ENCODE results near the gene HKDC1. TPM values are rescaled to one million over a fixed set of nuclear protein-coding genes. Genes with fewer than 3 reads are reported as not detected.

HKDC1 gene
- total RNA-seq, 4 donors from 2014 or later: 0.06 to 1.5 (median 0.17) TPM; not detected in 1

DNA sequence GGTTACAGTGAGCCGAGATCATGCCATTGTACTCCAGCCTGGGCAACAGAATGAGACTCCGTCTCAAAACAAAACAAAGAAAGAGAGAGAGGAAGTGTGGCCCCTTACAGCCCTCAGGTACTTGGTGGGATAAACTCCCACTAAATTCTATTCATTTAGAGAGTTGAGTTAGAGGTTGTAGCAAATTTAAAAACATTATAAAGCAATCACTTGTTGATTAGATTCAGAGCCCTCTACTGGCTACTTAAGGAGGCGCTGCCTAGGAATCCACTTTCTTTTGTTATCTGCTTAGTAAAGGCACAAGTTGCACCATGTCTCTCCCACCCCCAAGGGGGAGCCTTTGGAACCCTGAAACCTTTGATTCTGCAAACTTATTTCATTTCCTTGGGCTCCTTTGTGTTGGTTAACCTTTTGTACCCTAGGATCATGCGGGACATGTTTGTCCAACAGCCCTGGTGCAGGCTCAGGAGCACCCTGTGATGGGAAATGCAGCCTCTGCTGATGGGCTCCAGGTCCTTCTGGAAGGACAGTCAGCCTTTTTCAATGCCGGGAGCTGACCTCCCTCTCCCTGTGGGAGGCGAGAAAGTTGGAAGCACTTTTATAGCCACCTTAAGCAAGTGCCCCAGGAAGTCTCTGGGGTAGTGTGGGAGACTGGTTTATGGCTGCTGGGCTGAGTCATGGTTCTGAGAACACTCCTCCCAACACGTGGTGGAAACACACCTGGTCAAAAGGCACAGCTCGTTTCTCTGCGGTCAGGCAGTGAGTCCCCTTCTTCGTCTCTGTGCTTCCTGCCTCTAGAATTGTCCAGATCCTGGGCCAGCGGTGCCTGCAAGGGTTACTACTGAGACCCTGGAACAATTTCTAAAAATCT lies 2.3 kb downstream of the HKDC1 start:
- no peak for DNase-seq (ENCODE audit: extremely low spot score)
- intact Hi-C loops (cut with DNase I): no loop called here
- no peak overlapping the region for H3K4me3 ChIP-seq
- H3K4me1 ChIP-seq: peaks cover 0 to 4% (median 0%) of the 10 kb centered on the region in 4 donors
- H3K27ac ChIP-seq (replicated peaks in 1 of 4): no peak overlapping the region
- no peak for TF ChIP-seq POLR2AphosphoS5 (IDR thresholded peaks at IDR 0.05)
- TF ChIP-seq, protein P1, sequence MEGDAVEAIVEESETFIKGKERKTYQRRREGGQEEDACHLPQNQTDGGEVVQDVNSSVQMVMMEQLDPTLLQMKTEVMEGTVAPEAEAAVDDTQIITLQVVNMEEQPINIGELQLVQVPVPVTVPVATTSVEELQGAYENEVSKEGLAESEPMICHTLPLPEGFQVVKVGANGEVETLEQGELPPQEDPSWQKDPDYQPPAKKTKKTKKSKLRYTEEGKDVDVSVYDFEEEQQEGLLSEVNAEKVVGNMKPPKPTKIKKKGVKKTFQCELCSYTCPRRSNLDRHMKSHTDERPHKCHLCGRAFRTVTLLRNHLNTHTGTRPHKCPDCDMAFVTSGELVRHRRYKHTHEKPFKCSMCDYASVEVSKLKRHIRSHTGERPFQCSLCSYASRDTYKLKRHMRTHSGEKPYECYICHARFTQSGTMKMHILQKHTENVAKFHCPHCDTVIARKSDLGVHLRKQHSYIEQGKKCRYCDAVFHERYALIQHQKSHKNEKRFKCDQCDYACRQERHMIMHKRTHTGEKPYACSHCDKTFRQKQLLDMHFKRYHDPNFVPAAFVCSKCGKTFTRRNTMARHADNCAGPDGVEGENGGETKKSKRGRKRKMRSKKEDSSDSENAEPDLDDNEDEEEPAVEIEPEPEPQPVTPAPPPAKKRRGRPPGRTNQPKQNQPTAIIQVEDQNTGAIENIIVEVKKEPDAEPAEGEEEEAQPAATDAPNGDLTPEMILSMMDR (IDR thresholded peaks at IDR 0.05): peak; percentile 26 to 66 (median 47)
- no peaks in the 10 kb centered on the region for H3K9me3 ChIP-seq
- 54% methylated on average over 10 of the region's 11 CpGs for WGBS
- no peaks in the 10 kb centered on the region for H3K36me3 ChIP-seq
- peaks cover 0 to 27% (median 2%) of the 10 kb centered on the region in 4 donors for H3K27me3 ChIP-seq

DNA sequence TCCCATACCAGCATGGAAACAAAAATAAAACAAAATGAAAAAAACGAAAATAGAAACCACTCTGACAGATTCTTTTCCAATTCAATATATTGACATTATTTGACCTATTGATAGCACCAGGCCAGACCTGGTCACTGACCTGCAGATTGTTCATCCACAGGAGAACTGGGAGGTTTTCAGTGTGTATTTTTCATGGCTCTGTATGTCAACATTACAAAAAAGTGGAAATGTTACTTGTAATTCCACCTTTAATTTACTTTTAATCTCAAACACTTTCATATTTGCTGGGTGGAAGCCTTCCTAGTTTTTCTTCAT lies 2.9 kb downstream of the HKDC1 start:
- TF ChIP-seq POLR2AphosphoS5 (IDR thresholded peaks at IDR 0.05) (no peak), POLR2A (IDR thresholded peaks at IDR 0.05; ENCODE audit: low read depth) (no peak), EP300 (IDR thresholded peaks at IDR 0.05) (no peak)
- TF ChIP-seq, protein P1 (IDR thresholded peaks at IDR 0.05): no peak
- Histone ChIP-seq H3K4me1 (peaks cover 0 to 4% (median 0%) of the 10 kb centered on the region in 4 donors), H3K9me3 (no peaks in the 10 kb centered on the region), H3K27me3 (peaks cover 0 to 24% (median 2%) of the 10 kb centered on the region in 4 donors), H3K27ac (replicated peaks in 1 of 4) (no peak overlapping the region), H3K4me3 (no peak overlapping the region), H3K36me3 (no peaks in the 10 kb centered on the region)
- WGBS: 48% methylated on average over 1 of the region's 1 CpG
- intact Hi-C loops (cut with DNase I): no loop called here
- no peak for DNase-seq (ENCODE audit: extremely low spot score)

DNA sequence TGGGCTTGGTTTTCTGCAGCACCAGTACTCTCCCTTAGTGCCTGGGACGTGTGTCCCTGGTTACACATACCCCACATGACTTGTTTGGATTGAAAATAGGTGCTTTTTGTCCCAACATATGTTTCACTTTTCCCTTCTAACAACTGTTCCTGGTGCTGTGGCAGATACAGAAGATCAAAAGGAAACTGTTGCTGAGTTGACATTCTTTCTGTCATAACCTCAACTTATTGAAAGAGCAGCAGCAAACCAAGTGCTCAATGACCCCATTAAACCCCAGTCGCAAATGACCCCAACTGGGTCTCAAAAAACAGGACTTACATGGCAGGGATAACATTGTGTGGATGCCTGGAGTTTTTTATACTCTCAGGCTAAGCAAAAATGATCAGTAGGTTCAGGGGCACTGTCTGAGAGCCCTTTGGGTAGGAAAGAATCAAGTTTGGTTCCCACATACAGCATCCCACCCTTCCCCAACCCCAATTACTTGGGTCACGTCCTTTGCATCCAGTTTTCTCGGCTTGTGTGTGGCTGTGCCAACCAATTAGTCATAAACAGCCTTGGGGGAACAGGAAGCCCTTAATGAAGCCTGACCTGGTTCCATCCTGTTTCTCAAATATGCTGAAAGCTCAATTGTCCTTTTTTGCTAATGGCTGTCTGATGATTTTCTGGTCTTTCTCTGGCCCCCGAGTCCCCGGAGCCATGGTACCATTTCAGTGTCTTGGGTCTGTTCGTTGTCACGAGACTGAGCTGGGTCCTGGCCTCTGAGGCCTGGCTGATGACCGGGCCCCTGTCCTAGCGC lies 4.9 kb downstream of the HKDC1 start:
- TF ChIP-seq POLR2A (IDR thresholded peaks at IDR 0.05; ENCODE audit: low read depth): no peak
- Histone ChIP-seq H3K36me3 (no peaks in the 10 kb centered on the region), H3K4me3 (no peak overlapping the region), H3K27me3 (peaks cover 0 to 13% (median 2%) of the 10 kb centered on the region in 4 donors), H3K9me3 (no peaks in the 10 kb centered on the region), H3K27ac (replicated peaks in 1 of 4) (peak overlapping the region in 1 of 4 donors; percentile 18), H3K4me1 (peaks cover 0 to 4% (median 0%) of the 10 kb centered on the region in 4 donors)
- WGBS: 80% methylated on average over 8 of the region's 10 CpGs
- intact Hi-C loops (cut with DNase I): no loop called here
- no peak for DNase-seq (ENCODE audit: extremely low spot score)

DNA sequence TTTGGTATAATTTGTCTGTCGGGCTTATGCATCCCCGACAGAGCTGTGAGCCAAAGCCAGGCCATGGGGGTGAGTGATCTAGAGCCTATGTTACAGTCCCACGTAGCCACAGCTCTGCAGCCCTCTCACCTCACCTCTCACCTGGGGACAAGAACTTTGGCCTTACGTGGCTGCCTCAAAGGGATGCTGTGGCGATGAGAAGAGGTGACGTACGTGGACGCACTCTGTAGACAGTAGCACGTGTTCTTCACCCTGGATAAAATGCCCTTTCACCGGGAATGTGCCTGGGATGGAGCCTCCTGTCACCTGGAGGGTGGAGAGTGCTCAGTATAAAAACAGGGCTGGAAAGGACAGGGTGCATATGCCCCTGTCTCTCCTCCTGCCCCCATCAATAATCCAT lies 5.5 kb downstream of the HKDC1 start:
- Histone ChIP-seq H3K27ac (replicated peaks in 1 of 4) (peak overlapping the region in 1 of 4 donors; percentile 18), H3K4me3 (no peak overlapping the region), H3K27me3 (peaks cover 0 to 13% (median under 1%) of the 10 kb centered on the region in 4 donors), H3K36me3 (no peaks in the 10 kb centered on the region), H3K9me3 (no peaks in the 10 kb centered on the region), H3K4me1 (peaks cover 0 to 4% (median 0%) of the 10 kb centered on the region in 4 donors)
- intact Hi-C loops (cut with DNase I): no loop called here
- 77% methylated on average over 9 of the region's 10 CpGs for WGBS
- DNase-seq (ENCODE audit: extremely low spot score): no peak
- no peak for TF ChIP-seq EP300 (IDR thresholded peaks at IDR 0.05)
- TF ChIP-seq, protein P1 (IDR thresholded peaks at IDR 0.05): no peak
- no peak for TF ChIP-seq POLR2A (IDR thresholded peaks at IDR 0.05; ENCODE audit: low read depth)
- no peak for TF ChIP-seq POLR2AphosphoS5 (IDR thresholded peaks at IDR 0.05)

DNA sequence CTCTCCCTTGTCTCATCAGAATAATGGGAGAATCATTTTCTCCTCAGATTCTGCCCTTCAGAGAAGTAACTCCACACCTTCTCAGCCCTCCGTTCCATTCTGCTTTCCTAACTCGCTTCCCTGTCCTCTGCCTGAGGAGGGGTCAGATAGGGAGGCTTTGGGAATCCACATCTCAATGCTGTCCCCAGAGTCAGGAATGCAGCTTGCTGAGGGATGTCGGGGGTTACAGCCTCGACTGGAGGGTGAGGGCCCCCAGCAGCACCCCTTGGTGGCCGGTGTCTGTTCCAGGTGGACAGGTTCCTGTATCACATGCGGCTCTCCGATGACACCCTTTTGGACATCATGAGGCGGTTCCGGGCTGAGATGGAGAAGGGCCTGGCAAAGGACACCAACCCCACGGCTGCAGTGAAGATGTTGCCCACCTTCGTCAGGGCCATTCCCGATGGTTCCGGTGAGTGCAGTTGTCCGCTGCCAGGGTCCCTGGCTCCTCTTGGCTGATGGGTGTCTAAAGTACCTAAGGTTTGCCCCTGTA lies 6.9 kb downstream of the HKDC1 start:
- DNase-seq (ENCODE audit: extremely low spot score): no peak
- Histone ChIP-seq H3K36me3 (no peaks in the 10 kb centered on the region), H3K4me1 (peaks cover 0 to 4% (median 0%) of the 10 kb centered on the region in 4 donors), H3K9me3 (no peaks in the 10 kb centered on the region), H3K4me3 (no peak overlapping the region), H3K27me3 (no peaks in the 10 kb centered on the region), H3K27ac (replicated peaks in 1 of 4) (no peak overlapping the region)
- TF ChIP-seq POLR2A (IDR thresholded peaks at IDR 0.05; ENCODE audit: low read depth): no peak
- no peak for TF ChIP-seq EP300 (IDR thresholded peaks at IDR 0.05)
- TF ChIP-seq POLR2AphosphoS5 (IDR thresholded peaks at IDR 0.05): no peak
- TF ChIP-seq, protein P1 (IDR thresholded peaks at IDR 0.05): no peak
- intact Hi-C loops (cut with DNase I): no loop called here
- WGBS: 96% methylated on average over 5 of the region's 14 CpGs

Measured in esophagus muscularis mucosa (tissue), 4 donors.